K562 (cell line): ENCODE measurements around the gene VDAC2. TPM values are rescaled to one million over a fixed set of nuclear protein-coding genes. Genes with fewer than 3 reads are reported as not detected.

Source experiments
- BCL6 ChIP-seq: fragments of 250-450 bp; sonication (Bioruptor Pico); IDR thresholded peaks from 2 replicates; pipeline ENCODE4 v1.4.0; 2020
- FOS ChIP-seq: IDR thresholded peaks from 3 replicates; pipeline ENCODE4 v1.6.1; 2011; ENCODE audit not compliant: insufficient read length; ENCODE audit errors: extremely low read depth
- GTF3C2 ChIP-seq: IDR thresholded peaks from 3 replicates; pipeline ENCODE4 v1.6.1; 2011; ENCODE audit warnings: borderline replicate concordance, mild to moderate bottlenecking, moderate library complexity; ENCODE audit not compliant: insufficient read length; ENCODE audit errors: extremely low read depth
- HMG20A ChIP-seq: fragments of 450-650 bp; formaldehyde crosslinking; conservative IDR thresholded peaks from 2 replicates; pipeline ENCODE4 v1.4.0; 2020; ENCODE audit warnings: mild to moderate bottlenecking, mixed read lengths
- HMGXB4 ChIP-seq: sonication (generic); formaldehyde crosslinking; IDR thresholded peaks from 2 replicates; pipeline ENCODE4 v1.8.1; 2023; ENCODE audit warnings: mild to moderate bottlenecking, missing genetic modification reagents
- HNRNPK ChIP-seq: fragments of 200-400 bp; formaldehyde crosslinking; IDR thresholded peaks from one replicate; pipeline ENCODE4 v1.6.1; 2018; ENCODE audit warnings: mild to moderate bottlenecking, low read depth, low read length; ENCODE audit not compliant: poor library complexity, severe bottlenecking
- ILK ChIP-seq: fragments of 450-650 bp; IDR thresholded peaks from 2 replicates; pipeline ENCODE4 v1.6.1; 2016; ENCODE audit warnings: missing genetic modification characterization, low read depth, mild to moderate bottlenecking, missing compliant biosample characterization, moderate library complexity, borderline replicate concordance
- MAX ChIP-seq: sonication (generic); formaldehyde crosslinking; IDR thresholded peaks from 2 replicates; pipeline ENCODE4 v1.9.0; 2022; ENCODE audit warnings: mild to moderate bottlenecking, missing genetic modification reagents
- MEIS2 ChIP-seq: fragments of 450-650 bp; IDR thresholded peaks from 2 replicates; pipeline ENCODE4 v1.6.1; 2014; ENCODE audit warnings: mild to moderate bottlenecking; ENCODE audit not compliant: partially characterized antibody
- MYBL2 ChIP-seq, 2 experiments: fragments of 450-650 bp in 1 of 2; sonication (generic) in 1 of 2; formaldehyde crosslinking in 1 of 2; IDR thresholded peaks; 2 replicates each; pipeline versions ENCODE4 v1.6.1 to v1.8.1; 2017 to 2022; ENCODE audit warnings: borderline replicate concordance in 1 of 2, inconsistent platforms in 1 of 2, low read depth in 1 of 2, mild to moderate bottlenecking in 1 of 2, missing genetic modification reagents in 1 of 2, moderate library complexity in 1 of 2
- NFATC3 ChIP-seq: fragments of 450-650 bp; IDR thresholded peaks from 2 replicates; pipeline ENCODE4 v1.6.1; 2017; ENCODE audit warnings: mild to moderate bottlenecking
- PHF8 ChIP-seq: fragments of 200-600 bp; sonication (generic); IDR thresholded peaks from 2 replicates; pipeline ENCODE4 v1.6.1; 2012; ENCODE audit warnings: mixed run types, mild to moderate bottlenecking, inconsistent platforms, low read length, moderate library complexity, borderline replicate concordance
- PURB ChIP-seq: sonication (generic); formaldehyde crosslinking; IDR thresholded peaks from 2 replicates; pipeline ENCODE4 v1.9.0; 2021; ENCODE audit warnings: low read depth, mild to moderate bottlenecking, missing genetic modification reagents
- RBBP5 ChIP-seq: fragments of 200-600 bp; sonication (generic); IDR thresholded peaks from 2 replicates; pipeline ENCODE4 v1.6.1; 2012; ENCODE audit warnings: borderline replicate concordance, mild to moderate bottlenecking, low read length, control low read depth, inconsistent platforms; ENCODE audit not compliant: insufficient read depth, poor library complexity, severe bottlenecking
- RBM22 ChIP-seq: fragments of 200-400 bp; formaldehyde crosslinking; IDR thresholded peaks from 2 replicates; pipeline ENCODE4 v1.6.1; 2018; ENCODE audit warnings: low read length, low read depth; ENCODE audit not compliant: poor library complexity, severe bottlenecking
- SMARCA5 ChIP-seq: fragments of 450-650 bp; IDR thresholded peaks from 2 replicates; pipeline ENCODE4 v1.6.1; 2016
- SMARCE1 ChIP-seq: fragments of 450-650 bp; IDR thresholded peaks from 2 replicates; pipeline ENCODE4 v1.7.1; 2016; ENCODE audit warnings: mild to moderate bottlenecking
- SOX6 ChIP-seq: fragments of 450-650 bp; IDR thresholded peaks from 2 replicates; pipeline ENCODE4 v1.6.1; 2014; ENCODE audit warnings: mild to moderate bottlenecking
- SP2 ChIP-seq: IDR thresholded peaks from 2 replicates; pipeline ENCODE4 v1.6.1; 2011; ENCODE audit warnings: mild to moderate bottlenecking, low read depth, low read length, moderate library complexity; ENCODE audit not compliant: poor library complexity, severe bottlenecking; ENCODE audit errors: extremely low read depth
- TCF7L2 ChIP-seq: fragments of 150-350 bp; IDR thresholded peaks from 2 replicates; pipeline ENCODE4 v1.6.1; 2016; ENCODE audit warnings: low read depth, mild to moderate bottlenecking, low read length, moderate library complexity
- ZFPM2 ChIP-seq: fragments of 250-450 bp; sonication (Bioruptor Pico); IDR thresholded peaks from 2 replicates; pipeline ENCODE4 v1.5.1; 2022; ENCODE audit warnings: mild to moderate bottlenecking
- ZNF41 ChIP-seq: fragments of 250-450 bp; sonication (Bioruptor Pico); conservative IDR thresholded peaks from 2 replicates; pipeline ENCODE4 v1.4.0; 2020; ENCODE audit warnings: mild to moderate bottlenecking
- ZNF780A ChIP-seq: fragments of 250-450 bp; sonication (Bioruptor Pico); IDR thresholded peaks from 2 replicates; pipeline ENCODE4 v1.5.0; 2021; ENCODE audit warnings: mild to moderate bottlenecking
- polyA plus RNA-seq, 8 experiments: library from polyadenylated mRNA; depleted of rRNA in 4 of 8; stranded (reverse) in 5 of 8; unstranded in 3 of 8; fragments of >200 nt; fragmentation: Nextera tagmentation in 2 of 8; fragmentation: Illumina TruSeq in 1 of 8; extraction: Ambion mirVana in 2 of 8; extraction: Trizol in 1 of 8; gene quantifications; 2 replicates each; pipeline versions ENCODE4 v1.2.1 to v1.2.3, GENCODE V29; 2011 to 2014; ENCODE audit warnings: inconsistent platforms in 1 of 8, missing spikeins in 1 of 8
- total RNA-seq, 7 experiments: library from RNA; depleted of rRNA in 6 of 7; stranded (reverse); fragments of >200 nt in 6 of 7; fragmentation: Illumina TruSeq in 2 of 7; extraction: Trizol in 2 of 7; gene quantifications; 2 replicates each; pipeline versions ENCODE4 v1.2.1 to v1.2.3, GENCODE V29; 2011 to 2021; ENCODE audit warnings: low replicate concordance in 1 of 7

Gene VDAC2
- total and polyA plus RNA-seq, 9 of the 15 experiments (the other 6 are each of a cell fraction or from before 2014, with no cell fraction given) = 139 to 450 (median 250) TPM

GRCh38 chr10:75210282-75211006, at the start of gene VDAC2 (continued):
- TF ChIP-seq MAX (CRISPR knock-in tag) (peak; percentile 92), SMARCA5 (no peak), MYBL2 (IDR thresholded peaks at IDR 0.05; ENCODE audit: low read depth) (no peak), MYBL2 (CRISPR knock-in tag; IDR thresholded peaks at IDR 0.05; ENCODE audit: borderline replicate concordance) (no peak), ILK (no peak), PHF8 (peak; percentile 86; the same call in 1 of the 2 replicates), SP2 (no peak), TCF7L2 (no peak), HMG20A (CRISPR knock-in tag) (no peak), FOS (no peak), SOX6 (no peak; the same call in 1 of the 2 replicates), ZFPM2 (CRISPR knock-in tag) (no peak), RBBP5 (peak; percentile 98), MEIS2 (peak; percentile 66), NFATC3 (no peak), SMARCE1 (no peak), HNRNPK (peak; percentile 64), RBM22 (peak; percentile 66), ZNF780A (CRISPR knock-in tag) (no peak), BCL6 (no peak; the same call in 1 of the 2 replicates), GTF3C2 (no peak), PURB (CRISPR knock-in tag) (no peak), ZNF41 (CRISPR knock-in tag) (no peak), HMGXB4 (CRISPR knock-in tag) (peak; percentile 54; the same call in 1 of the 2 replicates)
